ENCODE data around the gene NXPH4.
A peak's percentile ranks its signal among the peaks of the same experiment; 100 is the strongest.

Gene NXPH4

DNA sequence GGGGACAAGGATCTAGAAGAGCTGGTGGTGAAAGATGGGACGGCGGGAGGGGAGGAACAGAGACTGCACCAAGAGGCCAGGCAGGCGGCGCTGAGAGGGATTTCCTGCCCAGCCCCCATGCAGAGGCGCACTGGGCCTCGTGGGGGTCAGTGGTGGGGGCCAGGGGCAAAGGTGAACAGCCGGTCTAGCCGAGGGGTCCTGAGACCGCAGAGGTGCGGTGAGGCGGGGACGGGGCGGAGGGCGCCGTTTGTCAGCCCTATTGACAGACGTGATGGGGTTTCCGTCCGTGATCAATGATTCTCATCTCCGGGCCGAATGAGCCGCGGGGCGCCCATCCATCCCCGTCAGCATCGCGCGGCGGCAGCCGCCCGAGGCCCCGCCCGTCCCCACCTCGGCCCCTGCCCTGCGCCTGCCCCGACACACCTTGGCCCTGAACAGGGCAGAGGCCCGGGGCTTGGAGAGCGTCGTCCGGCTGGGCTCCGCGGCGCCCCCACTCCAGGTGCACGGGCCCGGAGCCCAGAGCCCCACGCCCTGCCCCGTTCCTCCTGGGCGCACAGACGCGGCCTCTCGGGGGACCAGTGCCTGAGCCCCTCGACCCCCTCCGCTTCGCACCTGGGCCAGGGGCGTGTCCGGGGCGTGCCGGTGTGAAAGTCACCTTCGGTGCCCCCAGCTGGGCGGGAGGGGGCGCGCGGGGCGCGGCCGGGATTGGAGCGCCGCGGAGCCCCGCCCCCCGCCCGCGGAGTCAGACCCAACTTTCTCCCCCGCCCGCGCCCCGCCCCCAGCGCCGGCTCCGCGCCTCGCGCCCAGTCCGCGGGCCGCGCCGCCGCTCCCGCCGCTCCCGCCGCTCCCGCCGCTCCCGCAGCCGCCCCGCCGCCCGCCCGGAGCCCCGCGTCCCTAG, at the start of gene NXPH4:
Gene NXPH4 (plus strand): TSS at position 781 of the 898 bp plus-strand sequence. CDS start 176 bp downstream, outside the sequence.
- Mint-ChIP-seq H3K36me3 (ENCODE audit: insufficient read depth) (peaks cover 8% of the 10 kb centered on the region), H3K9me3 (no peaks in the 10 kb centered on the region), H3K27me3 (peaks cover 85% of the 10 kb centered on the region), H3K27ac (ENCODE audit: low read depth) (peak within 1 kb of the TSS; percentile 69), H3K4me1 (peaks cover 58% of the 10 kb centered on the region), H3K4me3 (peak within 1 kb of the TSS; percentile 83)
- DNase-seq (ENCODE audit: low spot score in 2 of 2) (no peak), ATAC-seq (replicated peaks; ENCODE audit: extremely low read depth, poor library complexity, severe bottlenecking) (no peak)

GRCh38 chr12:57166971-57167371, 49.6 kb upstream of the NXPH4 start:
- Mint-ChIP-seq H3K4me3 (no peak overlapping the region), H3K36me3 (ENCODE audit: insufficient read depth) (no peaks in the 10 kb centered on the region), H3K9me3 (no peaks in the 10 kb centered on the region), H3K27me3 (peaks cover 11% of the 10 kb centered on the region), H3K4me1 (no peaks in the 10 kb centered on the region), H3K27ac (ENCODE audit: low read depth) (no peak overlapping the region)
- DNase-seq (ENCODE audit: low spot score in 2 of 2) (no peak), ATAC-seq (replicated peaks; ENCODE audit: extremely low read depth, poor library complexity, severe bottlenecking) (no peak)

- no peaks in the 10 kb centered on the region for H3K9me3 Mint-ChIP-seq
- no peak overlapping the region for H3K4me3 Mint-ChIP-seq
- peaks cover 1% of the 10 kb centered on the region for H3K36me3 Mint-ChIP-seq (ENCODE audit: insufficient read depth)
- peaks cover 11% of the 10 kb centered on the region for H3K27me3 Mint-ChIP-seq
- no peak for DNase-seq (ENCODE audit: low spot score in 2 of 2)
- H3K4me1 Mint-ChIP-seq, result no peaks in the 10 kb centered on the region
- no peak for ATAC-seq (replicated peaks; ENCODE audit: extremely low read depth, poor library complexity, severe bottlenecking)
- no peak overlapping the region for H3K27ac Mint-ChIP-seq (ENCODE audit: low read depth)
Measured at GRCh38 chr12:57168058-57168457, 48.5 kb upstream of the NXPH4 start.

- H3K36me3 Mint-ChIP-seq (ENCODE audit: insufficient read depth), result peaks cover 1% of the 10 kb centered on the region
- ATAC-seq (replicated peaks; ENCODE audit: extremely low read depth, poor library complexity, severe bottlenecking), result no peak
- no peak overlapping the region for H3K4me3 Mint-ChIP-seq
Measured at GRCh38 chr12:57169046-57169795, 47.4 kb upstream of the NXPH4 start.

GRCh38 chr12:57169969-57170368, 46.6 kb upstream of the NXPH4 start:
- no peak for DNase-seq (ENCODE audit: low spot score in 2 of 2)
- ATAC-seq (replicated peaks; ENCODE audit: extremely low read depth, poor library complexity, severe bottlenecking), result no peak
- no peaks in the 10 kb centered on the region for H3K4me1 Mint-ChIP-seq
- H3K36me3 Mint-ChIP-seq (ENCODE audit: insufficient read depth), result peaks cover 1% of the 10 kb centered on the region
- H3K27ac Mint-ChIP-seq (ENCODE audit: low read depth), result no peak overlapping the region
- H3K4me3 Mint-ChIP-seq, result no peak overlapping the region
- H3K27me3 Mint-ChIP-seq, result peaks cover 3% of the 10 kb centered on the region
- no peaks in the 10 kb centered on the region for H3K9me3 Mint-ChIP-seq

More at GRCh38 chr12:57169046-57169795, 47.4 kb upstream of the NXPH4 start:
- Mint-ChIP-seq H3K27ac (ENCODE audit: low read depth) (no peak overlapping the region), H3K4me1 (no peaks in the 10 kb centered on the region), H3K9me3 (no peaks in the 10 kb centered on the region), H3K27me3 (peaks cover 10% of the 10 kb centered on the region)
- no peak for DNase-seq (ENCODE audit: low spot score in 2 of 2)

GRCh38 chr12:57170408-57170807, 46.2 kb upstream of the NXPH4 start:
- ATAC-seq (replicated peaks; ENCODE audit: extremely low read depth, poor library complexity, severe bottlenecking) (no peak), DNase-seq (ENCODE audit: low spot score in 2 of 2) (no peak)
- H3K27ac Mint-ChIP-seq (ENCODE audit: low read depth), result peak overlapping the region; percentile 24
- H3K9me3 Mint-ChIP-seq, result no peaks in the 10 kb centered on the region
- H3K27me3 Mint-ChIP-seq, result no peaks in the 10 kb centered on the region
- no peak overlapping the region for H3K4me3 Mint-ChIP-seq
- no peaks in the 10 kb centered on the region for H3K4me1 Mint-ChIP-seq
- H3K36me3 Mint-ChIP-seq (ENCODE audit: insufficient read depth), result peaks cover 1% of the 10 kb centered on the region

DNA sequence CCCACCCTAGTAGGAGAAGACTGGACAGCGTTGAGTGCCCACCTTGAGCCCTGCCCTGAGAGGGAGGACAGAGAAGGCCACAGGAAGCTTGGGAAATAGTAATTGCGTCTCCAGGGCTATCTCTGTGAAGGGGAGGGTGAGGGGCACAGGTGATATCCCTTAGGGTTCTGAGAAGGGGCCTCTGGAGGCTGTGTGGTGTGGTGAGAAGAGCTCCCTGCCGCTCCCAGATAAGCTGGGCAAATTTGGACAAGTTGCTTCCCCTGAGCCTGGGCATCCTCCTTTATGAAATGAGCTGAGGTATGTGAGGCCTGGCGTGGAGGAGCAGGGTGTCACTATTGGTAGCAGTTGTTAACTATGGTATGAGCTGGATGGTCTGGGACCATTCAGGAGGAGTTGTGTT, 45.7 kb upstream of the NXPH4 start:
- H3K27me3 Mint-ChIP-seq, result no peaks in the 10 kb centered on the region
- ATAC-seq (replicated peaks; ENCODE audit: extremely low read depth, poor library complexity, severe bottlenecking) (no peak), DNase-seq (ENCODE audit: low spot score in 2 of 2) (no peak)
- no peaks in the 10 kb centered on the region for H3K9me3 Mint-ChIP-seq
- H3K4me3 Mint-ChIP-seq, result no peak overlapping the region
- H3K4me1 Mint-ChIP-seq, result no peaks in the 10 kb centered on the region
- peak overlapping the region; percentile 24 for H3K27ac Mint-ChIP-seq (ENCODE audit: low read depth)
- H3K36me3 Mint-ChIP-seq (ENCODE audit: insufficient read depth), result peaks cover 1% of the 10 kb centered on the region

- H3K27ac Mint-ChIP-seq (ENCODE audit: low read depth), result peak overlapping the region; percentile 24
- H3K9me3 Mint-ChIP-seq, result no peaks in the 10 kb centered on the region
- no peak for DNase-seq (ENCODE audit: low spot score in 2 of 2)
- no peak overlapping the region for H3K4me3 Mint-ChIP-seq
- H3K4me1 Mint-ChIP-seq, result no peaks in the 10 kb centered on the region
- no peaks in the 10 kb centered on the region for H3K27me3 Mint-ChIP-seq
- H3K36me3 Mint-ChIP-seq (ENCODE audit: insufficient read depth), result peaks cover 1% of the 10 kb centered on the region
- ATAC-seq (replicated peaks; ENCODE audit: extremely low read depth, poor library complexity, severe bottlenecking), result no peak
Measured at GRCh38 chr12:57171668-57172067, 44.9 kb upstream of the NXPH4 start.

DNA sequence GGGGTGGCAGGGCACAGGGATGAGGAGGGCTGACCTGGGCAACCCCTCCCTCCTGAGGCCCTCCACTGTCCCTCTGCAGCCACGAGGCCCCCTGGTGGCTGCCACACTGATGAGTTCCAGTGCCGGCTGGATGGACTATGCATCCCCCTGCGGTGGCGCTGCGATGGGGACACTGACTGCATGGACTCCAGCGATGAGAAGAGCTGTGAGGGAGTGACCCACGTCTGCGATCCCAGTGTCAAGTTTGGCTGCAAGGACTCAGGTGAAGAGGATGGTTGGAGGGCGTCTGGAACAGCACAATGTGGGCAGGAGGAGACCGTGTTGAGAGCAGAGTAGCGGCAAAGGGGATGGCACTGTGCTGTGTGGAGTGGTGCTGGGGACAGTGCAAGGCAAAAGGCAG, 43.5 kb upstream of the NXPH4 start:
- no peak for DNase-seq (ENCODE audit: low spot score in 2 of 2)
- no peak for ATAC-seq (replicated peaks; ENCODE audit: extremely low read depth, poor library complexity, severe bottlenecking)
- Mint-ChIP-seq H3K4me3 (no peak overlapping the region), H3K27me3 (peaks cover 3% of the 10 kb centered on the region), H3K4me1 (no peaks in the 10 kb centered on the region), H3K9me3 (no peaks in the 10 kb centered on the region), H3K36me3 (ENCODE audit: insufficient read depth) (peaks cover 1% of the 10 kb centered on the region), H3K27ac (ENCODE audit: low read depth) (peak overlapping the region; percentile 58)

- Mint-ChIP-seq H3K27me3 (peaks cover 9% of the 10 kb centered on the region), H3K4me3 (no peak overlapping the region), H3K4me1 (no peaks in the 10 kb centered on the region), H3K9me3 (no peaks in the 10 kb centered on the region), H3K27ac (ENCODE audit: low read depth) (no peak overlapping the region), H3K36me3 (ENCODE audit: insufficient read depth) (peaks cover 1% of the 10 kb centered on the region)
- DNase-seq (ENCODE audit: low spot score in 2 of 2) (no peak), ATAC-seq (replicated peaks; ENCODE audit: extremely low read depth, poor library complexity, severe bottlenecking) (no peak)
Measured at GRCh38 chr12:57173683-57174082, 42.9 kb upstream of the NXPH4 start.

- peaks cover 1% of the 10 kb centered on the region for H3K36me3 Mint-ChIP-seq (ENCODE audit: insufficient read depth)
- no peak overlapping the region for H3K4me3 Mint-ChIP-seq
Measured at GRCh38 chr12:57175428-57176138, 41.0 kb upstream of the NXPH4 start.

DNA sequence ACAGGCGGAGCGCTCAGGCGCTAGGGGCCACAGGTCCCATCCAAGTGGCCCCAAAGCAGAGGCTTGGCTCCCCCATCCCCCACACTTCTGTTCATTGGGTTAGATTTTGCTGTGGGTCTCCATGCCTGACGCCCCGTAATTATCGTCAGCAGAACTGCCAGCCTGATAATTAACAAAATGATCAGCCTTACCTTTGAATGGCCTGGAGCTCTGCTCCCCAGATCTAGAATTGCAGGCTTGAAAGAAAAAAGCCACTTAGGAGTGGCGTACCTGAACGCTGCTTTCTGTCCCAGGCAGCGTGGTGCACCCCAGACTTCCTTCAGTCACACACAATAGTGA, 40.5 kb upstream of the NXPH4 start:
- Mint-ChIP-seq H3K4me1 (no peaks in the 10 kb centered on the region), H3K27ac (ENCODE audit: low read depth) (no peak overlapping the region), H3K9me3 (no peaks in the 10 kb centered on the region), H3K36me3 (ENCODE audit: insufficient read depth) (peaks cover 1% of the 10 kb centered on the region), H3K27me3 (peaks cover 9% of the 10 kb centered on the region), H3K4me3 (no peak overlapping the region)
- ATAC-seq (replicated peaks; ENCODE audit: extremely low read depth, poor library complexity, severe bottlenecking) (no peak), DNase-seq (ENCODE audit: low spot score in 2 of 2) (no peak)

More at GRCh38 chr12:57175428-57176138, 41.0 kb upstream of the NXPH4 start:
- H3K4me1 Mint-ChIP-seq, result no peaks in the 10 kb centered on the region
- DNase-seq (ENCODE audit: low spot score in 2 of 2) (no peak), ATAC-seq (replicated peaks; ENCODE audit: extremely low read depth, poor library complexity, severe bottlenecking) (no peak)
- H3K27ac Mint-ChIP-seq (ENCODE audit: low read depth), result no peak overlapping the region
- no peaks in the 10 kb centered on the region for H3K9me3 Mint-ChIP-seq
- H3K27me3 Mint-ChIP-seq, result peaks cover 9% of the 10 kb centered on the region
